ENCODE data around the gene PTPRN. TPM values are rescaled to one million over a fixed set of nuclear protein-coding genes. Genes with fewer than 3 reads are reported as not detected.

Gene PTPRN
- total RNA-seq, 4 donors from 2014 or later, result 0.58 to 3.0 (median 1.9) TPM; not detected in 1

- Histone ChIP-seq H3K27me3 (no peaks in the 10 kb centered on the region), H3K4me1 (peaks cover 0 to 75% (median 26%) of the 10 kb centered on the region in 3 donors), H3K9me3 (no peaks in the 10 kb centered on the region), H3K36me3 (peaks cover 0 to 42% of the 10 kb centered on the region in 2 donors), H3K4me3 (peak overlapping the region in 1 of 2 donors; percentile 66), H3K27ac (peak overlapping the region in 3 of 4 donors; percentile 87 to 90 (median 88))
- WGBS, 2 donors (ENCODE audit: low coverage in 1 of 2), result 65% methylated on average over 2 of the region's 5 CpGs; no CpG with 5 or more reads in 1 of the 2 donors
- no peak for ATAC-seq
- TF ChIP-seq POLR2AphosphoS5 (IDR thresholded peaks at IDR 0.05) (no peak), POLR2A (IDR thresholded peaks at IDR 0.05) (no peak)
Measured at GRCh38 chr2:219252084-219252483, 57.1 kb downstream of the PTPRN start.

GRCh38 chr2:219251656-219252055 lies 57.5 kb downstream of the PTPRN start:
- no peak for ATAC-seq
- TF ChIP-seq EP300 (IDR thresholded peaks at IDR 0.05) (no peak), POLR2AphosphoS5 (IDR thresholded peaks at IDR 0.05) (no peak), POLR2A (IDR thresholded peaks at IDR 0.05) (no peak)
- TF ChIP-seq, protein P1, sequence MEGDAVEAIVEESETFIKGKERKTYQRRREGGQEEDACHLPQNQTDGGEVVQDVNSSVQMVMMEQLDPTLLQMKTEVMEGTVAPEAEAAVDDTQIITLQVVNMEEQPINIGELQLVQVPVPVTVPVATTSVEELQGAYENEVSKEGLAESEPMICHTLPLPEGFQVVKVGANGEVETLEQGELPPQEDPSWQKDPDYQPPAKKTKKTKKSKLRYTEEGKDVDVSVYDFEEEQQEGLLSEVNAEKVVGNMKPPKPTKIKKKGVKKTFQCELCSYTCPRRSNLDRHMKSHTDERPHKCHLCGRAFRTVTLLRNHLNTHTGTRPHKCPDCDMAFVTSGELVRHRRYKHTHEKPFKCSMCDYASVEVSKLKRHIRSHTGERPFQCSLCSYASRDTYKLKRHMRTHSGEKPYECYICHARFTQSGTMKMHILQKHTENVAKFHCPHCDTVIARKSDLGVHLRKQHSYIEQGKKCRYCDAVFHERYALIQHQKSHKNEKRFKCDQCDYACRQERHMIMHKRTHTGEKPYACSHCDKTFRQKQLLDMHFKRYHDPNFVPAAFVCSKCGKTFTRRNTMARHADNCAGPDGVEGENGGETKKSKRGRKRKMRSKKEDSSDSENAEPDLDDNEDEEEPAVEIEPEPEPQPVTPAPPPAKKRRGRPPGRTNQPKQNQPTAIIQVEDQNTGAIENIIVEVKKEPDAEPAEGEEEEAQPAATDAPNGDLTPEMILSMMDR (IDR thresholded peaks at IDR 0.05), result no peak
- Histone ChIP-seq H3K4me1 (peaks cover 0 to 80% (median 26%) of the 10 kb centered on the region in 3 donors), H3K36me3 (peaks cover 0 to 46% of the 10 kb centered on the region in 2 donors), H3K27me3 (no peaks in the 10 kb centered on the region), H3K4me3 (no peak overlapping the region), H3K9me3 (no peaks in the 10 kb centered on the region), H3K27ac (peak overlapping the region in 3 of 4 donors; percentile 87 to 90 (median 88))
- no CpG with 5 or more reads among the region's 6 CpGs for WGBS, 2 donors (ENCODE audit: low coverage in 1 of 2)

DNA sequence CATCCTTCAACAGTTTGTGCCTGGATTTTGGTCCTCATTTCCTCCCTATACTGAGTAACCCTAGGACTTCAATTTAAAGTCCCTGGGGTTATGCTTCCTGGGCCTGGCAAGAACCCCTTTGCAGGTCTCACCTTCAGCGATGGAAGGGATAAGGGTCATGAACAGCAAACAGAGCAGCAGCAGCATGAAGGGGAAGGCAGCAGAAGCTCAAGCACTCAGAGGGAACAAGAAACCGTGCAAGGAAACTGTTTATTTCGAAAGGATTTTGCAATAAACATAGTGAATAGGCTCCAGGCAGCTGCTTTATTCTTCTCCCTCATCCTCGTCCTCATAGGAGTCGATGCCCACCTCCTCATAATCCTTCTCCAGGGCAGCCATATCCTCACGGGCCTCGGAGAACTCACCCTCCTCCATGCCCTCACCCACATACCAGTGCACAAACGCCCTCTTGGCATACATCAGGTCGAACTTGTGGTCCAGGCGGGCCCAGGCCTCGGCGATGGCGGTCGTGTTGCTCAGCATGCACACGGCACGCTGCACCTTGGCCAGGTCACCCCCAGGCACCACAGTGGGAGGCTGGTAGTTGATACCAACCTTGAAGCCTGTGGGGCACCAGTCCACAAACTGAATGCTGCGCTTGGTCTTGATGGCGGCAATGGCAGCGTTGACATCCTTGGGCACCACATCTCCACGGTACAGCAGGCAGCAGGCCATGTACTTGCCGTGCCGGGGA lies 59.0 kb downstream of the PTPRN start:
- no peaks in the 10 kb centered on the region for H3K9me3 ChIP-seq
- H3K27ac ChIP-seq, result peak overlapping the region; percentile 17 to 90 (median 88)
- peaks cover 3 to 90% (median 34%) of the 10 kb centered on the region in 3 donors for H3K4me1 ChIP-seq
- H3K4me3 ChIP-seq, result no peak overlapping the region
- peaks cover 0 to 47% of the 10 kb centered on the region in 2 donors for H3K36me3 ChIP-seq
- no peaks in the 10 kb centered on the region for H3K27me3 ChIP-seq
- no peak for TF ChIP-seq EP300 (IDR thresholded peaks at IDR 0.05)
- TF ChIP-seq, protein P1 (IDR thresholded peaks at IDR 0.05), result no peak
- TF ChIP-seq POLR2A (IDR thresholded peaks at IDR 0.05), result no peak
- TF ChIP-seq POLR2AphosphoS5 (IDR thresholded peaks at IDR 0.05), result no peak
- 63 to 74% methylated on average over 3 to 15 of the region's 22 CpGs for WGBS, 2 donors (ENCODE audit: low coverage in 1 of 2)
- no peak for ATAC-seq

GRCh38 chr2:219249203-219249980 lies 59.8 kb downstream of the PTPRN start:
- peak overlapping the region in 1 of 2 donors; percentile 1 for H3K4me3 ChIP-seq
- no peaks in the 10 kb centered on the region for H3K27me3 ChIP-seq
- whole genome bisulfite sequencing, 2 donors (ENCODE audit: low coverage in 1 of 2), result 0% methylated on average over 1 of the region's 7 CpGs; no CpG with 5 or more reads in 1 of the 2 donors
- peak overlapping the region; percentile 45 to 90 (median 88) for H3K27ac ChIP-seq
- H3K36me3 ChIP-seq, result peaks cover 0 to 47% of the 10 kb centered on the region in 2 donors
- peak; percentile 46 for ATAC-seq
- TF ChIP-seq, protein P1 (IDR thresholded peaks at IDR 0.05), result no peak
- peak; percentile 46 for TF ChIP-seq POLR2AphosphoS5 (IDR thresholded peaks at IDR 0.05)
- H3K4me1 ChIP-seq, result peaks cover 3 to 89% (median 29%) of the 10 kb centered on the region in 3 donors
- no peaks in the 10 kb centered on the region for H3K9me3 ChIP-seq

- H3K9me3 ChIP-seq, result no peaks in the 10 kb centered on the region
- H3K27me3 ChIP-seq, result no peaks in the 10 kb centered on the region
- peak overlapping the region in 1 of 2 donors; percentile 1 for H3K4me3 ChIP-seq
- peak overlapping the region; percentile 45 to 90 (median 88) for H3K27ac ChIP-seq
- peaks cover 3 to 88% (median 27%) of the 10 kb centered on the region in 3 donors for H3K4me1 ChIP-seq
- H3K36me3 ChIP-seq, result peaks cover 0 to 47% of the 10 kb centered on the region in 2 donors
- TF ChIP-seq POLR2AphosphoS5 (IDR thresholded peaks at IDR 0.05) (no peak), EP300 (IDR thresholded peaks at IDR 0.05) (no peak), POLR2A (IDR thresholded peaks at IDR 0.05) (no peak)
- TF ChIP-seq, protein P1 (IDR thresholded peaks at IDR 0.05), result no peak
- ATAC-seq, result no peak
- WGBS, 2 donors (ENCODE audit: low coverage in 1 of 2), result 92% methylated on average over 2 of the region's 2 CpGs; no CpG with 5 or more reads in 1 of the 2 donors
Measured at GRCh38 chr2:219248845-219249202, 60.4 kb downstream of the PTPRN start.

Measured in gastroesophageal sphincter (tissue), 4 donors.